GM12872 (cell line): ENCODE data around the gene TEDC1.

Experiments
- CTCF ChIP-seq: IDR thresholded peaks from 3 replicates; pipeline ENCODE4 v1.5.1; 2011; ENCODE audit warnings: low read depth, mild to moderate bottlenecking, low read length, moderate library complexity; ENCODE audit not compliant: insufficient read depth

The TEDC1 gene

GRCh38 chr14:105452963-105453362, 38.1 kb upstream of the TEDC1 start:
- no peak for TF ChIP-seq CTCF

- no peak for TF ChIP-seq CTCF
These were observed 37.2 kb upstream of the TEDC1 start for GRCh38 chr14:105453847-105454246.

- no peak for TF ChIP-seq CTCF
These were observed 35.9 kb upstream of the TEDC1 start for GRCh38 chr14:105455086-105455640.

GRCh38 chr14:105455766-105456660, 35.0 kb upstream of the TEDC1 start:
- no peak for TF ChIP-seq CTCF

GRCh38 chr14:105456736-105457617, 34.1 kb upstream of the TEDC1 start:
- no peak for TF ChIP-seq CTCF

- no peak for TF ChIP-seq CTCF
These were observed 33.0 kb upstream of the TEDC1 start for GRCh38 chr14:105458010-105458409.

GRCh38 chr14:105458571-105458970, 32.5 kb upstream of the TEDC1 start:
- TF ChIP-seq CTCF, result no peak
